Thymus (tissue), 11 donors: ENCODE results near the gene OTOGL. TPM values are rescaled to one million over a fixed set of nuclear protein-coding genes. Genes with fewer than 3 reads are reported as not detected.
"Not testable (repeated sequence)": the region's sequence is repeated elsewhere in the genome, so short reads cannot be mapped to it uniquely, and the experiment has no call there.

Experiments
- DNase-seq, 9 donors: peaks; one replicate each; pipeline ENCODE4 v3.0.0-alpha.2; 2013; ENCODE audit warnings: low spot score in 9 of 9, low read depth in 6 of 9, missing footprints in 1 of 9
- H3K27ac ChIP-seq, 2 donors: one replicate each; pipeline ENCODE4 v1.5.1; 2013; ENCODE audit warnings: control low read depth in 1 of 2, low read depth in 1 of 2, low read length in 1 of 2, mild to moderate bottlenecking in 1 of 2, moderate library complexity in 1 of 2
- H3K27me3 ChIP-seq, 2 donors: one replicate each; pipeline ENCODE4 v1.5.1; 2013; ENCODE audit warnings: low read length in 1 of 2; ENCODE audit not compliant: control insufficient read depth in 2 of 2, insufficient read depth in 1 of 2
- H3K36me3 ChIP-seq, 2 donors: one replicate each; pipeline ENCODE4 v1.5.1; 2013; ENCODE audit warnings: low read length in 1 of 2, mild to moderate bottlenecking in 1 of 2, moderate library complexity in 1 of 2; ENCODE audit not compliant: control insufficient read depth in 2 of 2, insufficient read depth in 2 of 2
- H3K4me1 ChIP-seq, 2 donors: one replicate each; pipeline ENCODE4 v1.5.1; 2013; ENCODE audit warnings: low read length in 2 of 2; ENCODE audit not compliant: control insufficient read depth in 2 of 2, insufficient read depth in 2 of 2
- H3K4me3 ChIP-seq, 2 donors: one replicate each; pipeline ENCODE4 v1.5.1; 2013; ENCODE audit warnings: low read length in 2 of 2, control low read depth in 1 of 2, mild to moderate bottlenecking in 1 of 2
- H3K9me3 ChIP-seq, 2 donors: one replicate each; pipeline ENCODE4 v1.5.1; 2013; ENCODE audit warnings: low read length in 1 of 2, mild to moderate bottlenecking in 1 of 2; ENCODE audit not compliant: control insufficient read depth in 2 of 2, insufficient read depth in 1 of 2
- WGBS: extraction: QIAGEN DNeasy Blood & Tissue Kit; methylation state at CpG from one replicate; pipeline ENCODE4 v1.1.7; 2013; 5-methylcytosine and 5-hydroxymethylcytosine counted together
- polyA plus RNA-seq: library from polyadenylated mRNA; stranded (reverse); fragments of 200-250 nt; gene quantifications from one replicate; pipeline ENCODE4 v1.2.3, GENCODE V29; 2013
- total RNA-seq: library from RNA; stranded (reverse); fragments of 120-200 nt; gene quantifications from one replicate; pipeline ENCODE4 v1.2.4, GENCODE V29; 2013
- donor health status: healthy.

Gene OTOGL
- total and polyA plus RNA-seq, 2 donors = 0.42 to 0.73 TPM

GRCh38 chr12:80219345-80219744, 120.0 kb downstream of the OTOGL start:
- Histone ChIP-seq H3K27me3 (no peaks in the 10 kb centered on the region), H3K4me3 (no peak overlapping the region), H3K36me3 (no peaks in the 10 kb centered on the region), H3K4me1 (no peaks in the 10 kb centered on the region), H3K9me3 (no peaks in the 10 kb centered on the region), H3K27ac (no peak overlapping the region)
- 96% methylated on average over 2 of the region's 2 CpGs for whole genome bisulfite sequencing
- DNase-seq = no peak

DNA sequence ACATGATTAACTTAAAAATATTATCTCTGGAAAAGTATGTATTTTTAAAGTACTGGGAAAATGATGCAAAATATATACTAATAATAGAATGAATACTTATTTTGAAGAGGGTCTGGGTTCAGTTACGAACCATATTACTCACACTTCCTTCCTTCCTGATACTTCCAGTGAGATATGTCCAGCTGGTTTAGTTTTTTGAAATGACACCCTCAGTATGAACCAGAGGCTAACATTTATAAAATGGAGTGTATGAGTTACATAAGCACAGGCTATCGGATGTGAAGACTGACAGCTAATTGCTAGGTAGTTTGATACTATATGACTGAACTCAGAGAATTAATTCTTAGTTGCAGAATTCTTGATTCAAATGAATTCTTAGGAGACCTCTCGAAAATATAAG, 122.9 kb downstream of the OTOGL start:
- H3K27ac ChIP-seq = no peak overlapping the region
- 75% methylated on average over 3 of the region's 3 CpGs for WGBS
- no peaks in the 10 kb centered on the region for H3K4me1 ChIP-seq
- H3K36me3 ChIP-seq = no peaks in the 10 kb centered on the region
- H3K27me3 ChIP-seq = no peaks in the 10 kb centered on the region
- no peak overlapping the region for H3K4me3 ChIP-seq
- H3K9me3 ChIP-seq = no peaks in the 10 kb centered on the region
- no peak for DNase-seq

DNA sequence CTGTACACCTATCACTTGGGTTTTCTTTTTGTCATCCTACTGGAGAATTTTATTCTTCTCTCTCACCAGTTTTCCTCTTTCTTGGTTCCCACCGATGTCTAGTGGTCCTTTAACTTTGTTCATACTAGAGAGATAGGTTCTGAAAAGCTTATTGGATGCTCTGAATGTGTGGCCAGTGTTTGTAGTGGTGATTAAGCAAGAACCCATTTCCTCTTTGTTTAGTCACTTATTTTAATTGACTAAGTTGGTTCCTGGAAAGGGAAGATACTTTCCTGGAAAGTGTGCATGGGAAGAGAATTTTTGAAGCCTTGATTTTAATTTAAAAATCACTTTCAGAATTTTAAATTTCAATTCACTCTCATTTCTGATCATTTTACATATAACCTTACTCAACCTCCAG, 127.2 kb downstream of the OTOGL start:
- Histone ChIP-seq H3K9me3 (no peaks in the 10 kb centered on the region), H3K4me3 (no peak overlapping the region), H3K27ac (no peak overlapping the region), H3K36me3 (no peaks in the 10 kb centered on the region), H3K27me3 (no peaks in the 10 kb centered on the region), H3K4me1 (no peaks in the 10 kb centered on the region)
- no peak for DNase-seq
- 20% methylated on average over 1 of the region's 1 CpG for WGBS

DNA sequence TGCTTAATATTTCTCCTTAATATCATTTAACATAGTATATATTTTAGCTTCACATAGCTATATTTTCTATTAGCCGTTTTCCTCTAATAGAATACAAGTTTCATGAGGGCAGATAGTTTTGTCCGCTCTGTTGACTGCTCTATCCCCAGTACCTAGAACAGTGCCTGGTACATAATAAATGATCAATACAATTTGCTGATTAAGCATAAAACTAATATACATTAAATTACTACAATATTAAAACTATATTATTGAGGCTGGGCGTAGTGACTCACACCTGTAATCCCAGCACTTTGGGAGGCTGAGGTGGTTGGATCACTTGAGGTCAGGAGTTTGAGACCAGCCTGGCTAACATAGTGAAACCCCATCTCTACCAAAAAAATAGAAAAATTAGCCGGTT, 128.6 kb downstream of the OTOGL start:
- H3K27me3 ChIP-seq, H3K27ac ChIP-seq, H3K4me1 ChIP-seq, H3K9me3 ChIP-seq, DNase-seq, H3K4me3 ChIP-seq, H3K36me3 ChIP-seq: not testable (repeated sequence)
- WGBS = 97% methylated on average over 4 of the region's 4 CpGs

GRCh38 chr12:80230068-80230467, 130.7 kb downstream of the OTOGL start:
- no peaks in the 10 kb centered on the region for H3K9me3 ChIP-seq
- no peak overlapping the region for H3K27ac ChIP-seq
- H3K4me1 ChIP-seq = no peaks in the 10 kb centered on the region
- H3K4me3 ChIP-seq = no peak overlapping the region
- H3K36me3 ChIP-seq = no peaks in the 10 kb centered on the region
- 74% methylated on average over 3 of the region's 3 CpGs for WGBS
- no peaks in the 10 kb centered on the region for H3K27me3 ChIP-seq
- no peak for DNase-seq

GRCh38 chr12:80232837-80233236, 133.5 kb downstream of the OTOGL start:
- Histone ChIP-seq H3K4me3 (no peak overlapping the region), H3K36me3 (no peaks in the 10 kb centered on the region), H3K9me3 (no peaks in the 10 kb centered on the region), H3K27me3 (no peaks in the 10 kb centered on the region), H3K4me1 (no peaks in the 10 kb centered on the region), H3K27ac (no peak overlapping the region)
- 86% methylated on average over 1 of the region's 1 CpG for WGBS
- DNase-seq = no peak

- no peak for DNase-seq
- Histone ChIP-seq H3K4me3 (no peak overlapping the region), H3K27ac (no peak overlapping the region), H3K36me3 (no peaks in the 10 kb centered on the region), H3K27me3 (no peaks in the 10 kb centered on the region), H3K4me1 (no peaks in the 10 kb centered on the region), H3K9me3 (no peaks in the 10 kb centered on the region)
Observed at GRCh38 chr12:80233926-80234325, 134.6 kb downstream of the OTOGL start.

GRCh38 chr12:80234667-80235066, 135.3 kb downstream of the OTOGL start:
- H3K4me1 ChIP-seq = no peaks in the 10 kb centered on the region
- H3K4me3 ChIP-seq = no peak overlapping the region
- H3K27me3 ChIP-seq = no peaks in the 10 kb centered on the region
- WGBS = 84% methylated on average over 3 of the region's 3 CpGs
- H3K9me3 ChIP-seq = no peaks in the 10 kb centered on the region
- H3K36me3 ChIP-seq = no peaks in the 10 kb centered on the region
- H3K27ac ChIP-seq = no peak overlapping the region
- DNase-seq = no peak

GRCh38 chr12:80235944-80236343, 136.6 kb downstream of the OTOGL start:
- no peak for DNase-seq

GRCh38 chr12:80239867-80240266, 140.5 kb downstream of the OTOGL start:
- Histone ChIP-seq H3K4me1 (no peaks in the 10 kb centered on the region), H3K4me3 (no peak overlapping the region), H3K27ac (no peak overlapping the region), H3K27me3 (no peaks in the 10 kb centered on the region), H3K9me3 (no peaks in the 10 kb centered on the region), H3K36me3 (no peaks in the 10 kb centered on the region)
- no peak for DNase-seq

More at GRCh38 chr12:80235944-80236343, 136.6 kb downstream of the OTOGL start:
- H3K27me3 ChIP-seq = no peaks in the 10 kb centered on the region
- H3K9me3 ChIP-seq = no peaks in the 10 kb centered on the region
- H3K36me3 ChIP-seq = no peaks in the 10 kb centered on the region
- no peak overlapping the region for H3K4me3 ChIP-seq
- H3K27ac ChIP-seq = no peak overlapping the region
- no peaks in the 10 kb centered on the region for H3K4me1 ChIP-seq
